SK-N-SH (cell line): Measurements from ENCODE around the gene ATP1A1.

Experiments used
- EP300 ChIP-seq, 2 experiments: IDR thresholded peaks; 2 replicates each; pipeline versions ENCODE4 v1.4.0 to v1.6.1; 2012; ENCODE audit warnings: borderline replicate concordance in 1 of 2, low read depth in 1 of 2, low read length in 1 of 2
- EZH2phosphoT487 ChIP-seq: fragments of 200-600 bp; sonication (generic); IDR thresholded peaks from 2 replicates; pipeline ENCODE4 v1.6.1; 2017; ENCODE audit warnings: low read depth, mixed run types, mild to moderate bottlenecking, antibody characterized with exemption, moderate library complexity, borderline replicate concordance
- JUND ChIP-seq: IDR thresholded peaks from 2 replicates; pipeline ENCODE4 v1.4.0; 2012
- MAX ChIP-seq: IDR thresholded peaks from 2 replicates; pipeline ENCODE4 v1.4.0; 2012; ENCODE audit warnings: low read depth
- NFIC ChIP-seq: IDR thresholded peaks from 2 replicates; pipeline ENCODE4 v1.4.0; 2012; ENCODE audit warnings: borderline replicate concordance
- RAD21 ChIP-seq: IDR thresholded peaks from 2 replicates; pipeline ENCODE4 v1.6.1; 2012; ENCODE audit warnings: mild to moderate bottlenecking, low read length
- RFX5 ChIP-seq: IDR thresholded peaks from 2 replicates; pipeline ENCODE4 v1.6.1; 2012; ENCODE audit warnings: mild to moderate bottlenecking, improper control_type of control experiment, low read length
- TAF1 ChIP-seq: IDR thresholded peaks from 2 replicates; pipeline ENCODE4 v1.6.1; 2012; ENCODE audit warnings: low read depth, mild to moderate bottlenecking, low read length, moderate library complexity, borderline replicate concordance
- TCF12 ChIP-seq: IDR thresholded peaks from 2 replicates; pipeline ENCODE4 v1.4.0; 2012
- YY1 ChIP-seq: IDR thresholded peaks from 2 replicates; pipeline ENCODE4 v1.4.0; 2012; ENCODE audit warnings: low read depth, mild to moderate bottlenecking
- TF ChIP-seq, protein P1 (sequence below): fragments of 200-600 bp; sonication (generic); IDR thresholded peaks from 2 replicates; pipeline ENCODE4 v1.6.1; 2017; ENCODE audit warnings: antibody characterized with exemption, mild to moderate bottlenecking, moderate library complexity

- no peak for TF ChIP-seq RAD21
- TF ChIP-seq, protein P1, sequence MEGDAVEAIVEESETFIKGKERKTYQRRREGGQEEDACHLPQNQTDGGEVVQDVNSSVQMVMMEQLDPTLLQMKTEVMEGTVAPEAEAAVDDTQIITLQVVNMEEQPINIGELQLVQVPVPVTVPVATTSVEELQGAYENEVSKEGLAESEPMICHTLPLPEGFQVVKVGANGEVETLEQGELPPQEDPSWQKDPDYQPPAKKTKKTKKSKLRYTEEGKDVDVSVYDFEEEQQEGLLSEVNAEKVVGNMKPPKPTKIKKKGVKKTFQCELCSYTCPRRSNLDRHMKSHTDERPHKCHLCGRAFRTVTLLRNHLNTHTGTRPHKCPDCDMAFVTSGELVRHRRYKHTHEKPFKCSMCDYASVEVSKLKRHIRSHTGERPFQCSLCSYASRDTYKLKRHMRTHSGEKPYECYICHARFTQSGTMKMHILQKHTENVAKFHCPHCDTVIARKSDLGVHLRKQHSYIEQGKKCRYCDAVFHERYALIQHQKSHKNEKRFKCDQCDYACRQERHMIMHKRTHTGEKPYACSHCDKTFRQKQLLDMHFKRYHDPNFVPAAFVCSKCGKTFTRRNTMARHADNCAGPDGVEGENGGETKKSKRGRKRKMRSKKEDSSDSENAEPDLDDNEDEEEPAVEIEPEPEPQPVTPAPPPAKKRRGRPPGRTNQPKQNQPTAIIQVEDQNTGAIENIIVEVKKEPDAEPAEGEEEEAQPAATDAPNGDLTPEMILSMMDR: no peak
- no peak for TF ChIP-seq MAX
- no peak for TF ChIP-seq EZH2phosphoT487
- TF ChIP-seq RFX5: no peak
- TF ChIP-seq TCF12: no peak
- no peak for TF ChIP-seq YY1
- TF ChIP-seq TAF1: no peak
- no peak for TF ChIP-seq EP300 (IDR thresholded peaks at IDR 0.05; ENCODE audit: borderline replicate concordance in 1 of 2, low read depth in 1 of 2, low read length in 1 of 2)
- no peak for TF ChIP-seq JUND
- no peak for TF ChIP-seq NFIC
Measured at GRCh38 chr1:116424863-116425262, 51.8 kb downstream of the ATP1A1 start.
